Neutrophil (primary cell): Measurements from ENCODE around the gene ENAM.
"Not testable (repeated sequence)": the region's sequence is repeated elsewhere in the genome, so short reads cannot be mapped to it uniquely, and the experiment has no call there.

Experiments
- H3K27ac ChIP-seq: fragments of 200-600 bp; sonication (generic); 2 replicates; pipeline ENCODE4 v1.5.1; 2016; ENCODE audit warnings: mild to moderate bottlenecking, moderate library complexity
- H3K27me3 ChIP-seq: fragments of 200-600 bp; sonication (generic); 2 replicates; pipeline ENCODE4 v1.6.0; 2016; ENCODE audit warnings: mild to moderate bottlenecking
- H3K36me3 ChIP-seq: fragments of 200-600 bp; sonication (generic); 2 replicates; pipeline ENCODE4 v1.5.1; 2017
- H3K4me1 ChIP-seq, 2 experiments: fragments of 200-600 bp in 1 of 2; sonication (generic) in 1 of 2; 1 replicate in 1 of 2; 2 replicates in 1 of 2; pipeline versions ENCODE4 v1.5.1 to v1.6.1; 2013 to 2016; ENCODE audit warnings: low read depth in 1 of 2, low read length in 1 of 2, mild to moderate bottlenecking in 1 of 2, moderate library complexity in 1 of 2; ENCODE audit not compliant: control insufficient read depth in 1 of 2, insufficient read depth in 1 of 2
- H3K4me3 ChIP-seq, 2 experiments: fragments of 200-600 bp in 1 of 2; sonication (generic) in 1 of 2; 1 replicate in 1 of 2; 2 replicates in 1 of 2; pipeline ENCODE4 v1.5.1; 2013 to 2016; ENCODE audit warnings: low read depth in 1 of 2, low read length in 1 of 2, mild to moderate bottlenecking in 1 of 2, moderate library complexity in 1 of 2
- H3K9me3 ChIP-seq: fragments of 200-600 bp; sonication (generic); 2 replicates; pipeline ENCODE4 v1.5.1; 2016
- CTCF ChIP-seq: fragments of 200-600 bp; sonication (generic); IDR thresholded peaks from 2 replicates; pipeline ENCODE4 v1.5.1; 2016; ENCODE audit warnings: antibody characterized with exemption

Gene ENAM

GRCh38 chr4:70660106-70660505 lies 31.6 kb downstream of the ENAM start:
- Histone ChIP-seq H3K4me1 (peaks cover 0 to 12% of the 10 kb centered on the region in 2 experiments), H3K9me3 (no peaks in the 10 kb centered on the region), H3K27me3 (no peaks in the 10 kb centered on the region), H3K4me3 (no peak overlapping the region), H3K36me3 (no peaks in the 10 kb centered on the region), H3K27ac (no peak overlapping the region)
- no peak for TF ChIP-seq CTCF

- H3K4me1 ChIP-seq: peaks cover 0 to 12% of the 10 kb centered on the region in 2 experiments
- not testable (repeated sequence) for H3K36me3 ChIP-seq, H3K27ac ChIP-seq, H3K9me3 ChIP-seq, H3K4me3 ChIP-seq, H3K27me3 ChIP-seq
Observed at GRCh38 chr4:70661309-70661922, 32.9 kb downstream of the ENAM start.

GRCh38 chr4:70666369-70666768 lies 37.8 kb downstream of the ENAM start, which contains the start of gene JCHAIN:
Gene JCHAIN (minus strand): TSS chr4:70666508. CDS start chr4:70666490, 18 bp downstream.
- Histone ChIP-seq H3K9me3 (no peaks in the 10 kb centered on the region), H3K4me3 (no peak within 1 kb of the TSS), H3K27me3 (no peaks in the 10 kb centered on the region), H3K27ac (no peak within 1 kb of the TSS), H3K36me3 (no peaks in the 10 kb centered on the region), H3K4me1 (no peaks in the 10 kb centered on the region)
- no peak for TF ChIP-seq CTCF

- no peaks in the 10 kb centered on the region for H3K27me3 ChIP-seq
- H3K9me3 ChIP-seq: no peaks in the 10 kb centered on the region
- H3K4me1 ChIP-seq: no peaks in the 10 kb centered on the region
- H3K27ac ChIP-seq: no peak overlapping the region
- H3K36me3 ChIP-seq: no peaks in the 10 kb centered on the region
- H3K4me3 ChIP-seq: no peak overlapping the region
- no peak for TF ChIP-seq CTCF
Observed at GRCh38 chr4:70667740-70668535, 39.4 kb downstream of the ENAM start.

GRCh38 chr4:70670332-70671014 lies 41.9 kb downstream of the ENAM start:
- Histone ChIP-seq H3K9me3 (no peaks in the 10 kb centered on the region), H3K4me3 (no peak overlapping the region), H3K36me3 (no peaks in the 10 kb centered on the region), H3K27ac (no peak overlapping the region), H3K27me3 (no peaks in the 10 kb centered on the region), H3K4me1 (no peaks in the 10 kb centered on the region)
- TF ChIP-seq CTCF: no peak

GRCh38 chr4:70671091-70671490 lies 42.5 kb downstream of the ENAM start:
- Histone ChIP-seq H3K4me1 (no peaks in the 10 kb centered on the region), H3K9me3 (no peaks in the 10 kb centered on the region), H3K27me3 (no peaks in the 10 kb centered on the region), H3K27ac (no peak overlapping the region), H3K36me3 (no peaks in the 10 kb centered on the region), H3K4me3 (no peak overlapping the region)
- no peak for TF ChIP-seq CTCF
